H1 (cell line): ENCODE measurements around the gene GCC1. TPM values are rescaled to one million over a fixed set of nuclear protein-coding genes. Genes with fewer than 3 reads are reported as not detected.

Experiments
- CTCF ChIA-PET: fragments of 300-600 bp; sonication (Branson Sonifier 250); formaldehyde crosslinking; loops from one replicate; lab custom pipeline; 2021; ENCODE audit not compliant: partially characterized antibody; lab: Charles Lee
- POLR2A ChIA-PET: fragments of 300-600 bp; sonication (Branson Sonifier 250); formaldehyde crosslinking; loops from one replicate; lab custom pipeline; 2021; ENCODE audit warnings: inconsistent platforms; ENCODE audit not compliant: partially characterized antibody; lab: Charles Lee
- DNase-seq, 2 experiments: peaks; one replicate each; pipeline versions ENCODE4 v3.0.0 to v3.0.0-alpha.2; 2010 to 2022; ENCODE audit warnings: low spot score in 2 of 2, low read depth in 1 of 2, mixed read lengths in 1 of 2
- FAIRE-seq: peaks from 2 replicates; lab custom pipeline; 2011; peaks lifted over from hg19 to GRCh38; lab: Jason Lieb, UNC
- H2AFZ ChIP-seq: 2 replicates; pipeline ENCODE4 v1.8.1; 2012; ENCODE audit warnings: low read length, inconsistent platforms
- H2AK5ac ChIP-seq: 2 replicates; pipeline ENCODE4 v1.6.1; 2013; ENCODE audit warnings: low read depth, low read length
- H2BK120ac ChIP-seq: replicated peaks from 2 replicates; pipeline ENCODE3; 2013; ENCODE audit warnings: low read depth, low read length, inconsistent platforms
- H2BK12ac ChIP-seq: 2 replicates; pipeline ENCODE4 v1.6.1; 2013; ENCODE audit warnings: low read depth, low read length
- H2BK15ac ChIP-seq: 2 replicates; pipeline ENCODE4 v1.6.1; 2013; ENCODE audit warnings: low read length
- H2BK20ac ChIP-seq: 2 replicates; pipeline ENCODE4 v1.6.1; 2013; ENCODE audit warnings: low read length
- H2BK5ac ChIP-seq: 2 replicates; pipeline ENCODE4 v1.6.1; 2013; ENCODE audit warnings: low read depth, low read length
- H3K14ac ChIP-seq: 2 replicates; pipeline ENCODE4 v1.6.1; 2013; ENCODE audit warnings: inconsistent platforms; ENCODE audit not compliant: insufficient read length
- H3K18ac ChIP-seq: 2 replicates; pipeline ENCODE4 v1.6.1; 2013; ENCODE audit warnings: low read length; ENCODE audit errors: extremely low read depth
- H3K23ac ChIP-seq: 2 replicates; pipeline ENCODE4 v1.6.1; 2013; ENCODE audit warnings: inconsistent platforms; ENCODE audit not compliant: insufficient read length
- H3K23me2 ChIP-seq: 2 replicates; pipeline ENCODE4 v1.6.1; 2013; ENCODE audit warnings: low read depth, low read length
- H3K27ac ChIP-seq: 2 replicates; pipeline ENCODE4 v1.6.1; 2011; ENCODE audit warnings: low read depth, low read length, inconsistent platforms
- H3K27me3 ChIP-seq, 4 experiments: replicated peaks in 1 of 4; 1 replicate in 1 of 4; 2 replicates in 3 of 4; pipeline versions ENCODE4 v1.6.1 to v1.8.1; 2011 to 2013; ENCODE audit warnings: low read length in 3 of 4, mild to moderate bottlenecking in 3 of 4, inconsistent platforms in 2 of 4, mixed read lengths in 2 of 4, moderate library complexity in 1 of 4; ENCODE audit not compliant: control insufficient read depth in 3 of 4, insufficient read depth in 3 of 4; ENCODE audit errors: extremely low read depth in 1 of 4
- H3K36me3 ChIP-seq, 4 experiments: 2 replicates each; pipeline versions ENCODE4 v1.6.1 to v1.8.1; 2011 to 2013; ENCODE audit warnings: mild to moderate bottlenecking in 4 of 4, low read length in 3 of 4, moderate library complexity in 2 of 4, control low read depth in 1 of 4, inconsistent platforms in 1 of 4; ENCODE audit not compliant: insufficient read depth in 4 of 4, control insufficient read depth in 2 of 4
- H3K4ac ChIP-seq: replicated peaks from 2 replicates; pipeline ENCODE3; 2013; ENCODE audit warnings: low read length, low read depth, mixed read lengths, inconsistent platforms; ENCODE audit not compliant: insufficient read length
- H3K4me1 ChIP-seq, 4 experiments: replicated peaks in 1 of 4; 1 replicate in 1 of 4; 2 replicates in 3 of 4; pipeline versions ENCODE4 v1.6.1 to v1.8.1; 2011 to 2013; ENCODE audit warnings: low read length in 3 of 4, inconsistent platforms in 2 of 4, mixed read lengths in 1 of 4; ENCODE audit not compliant: insufficient read depth in 4 of 4, control insufficient read depth in 3 of 4
- H3K4me2 ChIP-seq, 2 experiments: 2 replicates each; pipeline versions ENCODE4 v1.6.1 to v1.8.1; 2011 to 2013; ENCODE audit warnings: low read depth in 2 of 2, low read length in 2 of 2, control low read depth in 1 of 2, inconsistent platforms in 1 of 2, mild to moderate bottlenecking in 1 of 2; ENCODE audit not compliant: insufficient read depth in 1 of 2
- H3K4me3 ChIP-seq, 4 experiments: fragments of 200-600, 300-600 bp in 1 of 4; sonication (generic), shearing (Covaris generic), sonication (Bioruptor Twin) in 1 of 4; 2 replicates each; pipeline versions ENCODE4 v1.5.1 to v1.8.1; 2011 to 2016; ENCODE audit warnings: low read length in 4 of 4, low read depth in 3 of 4, control low read depth in 2 of 4, inconsistent platforms in 2 of 4, mild to moderate bottlenecking in 2 of 4, mixed read lengths in 1 of 4, moderate library complexity in 1 of 4; ENCODE audit not compliant: insufficient read depth in 2 of 4; ENCODE audit errors: extremely low read depth in 1 of 4
- H3K56ac ChIP-seq: replicated peaks from 2 replicates; pipeline ENCODE3; 2013; ENCODE audit warnings: low read depth, mild to moderate bottlenecking, mixed read lengths, low read length, inconsistent platforms; ENCODE audit not compliant: insufficient read length
- H3K79me1 ChIP-seq: 2 replicates; pipeline ENCODE4 v1.6.1; 2013; ENCODE audit warnings: low read depth, low read length, control low read depth
- H3K79me2 ChIP-seq, 2 experiments: 2 replicates each; pipeline versions ENCODE4 v1.6.1 to v1.8.1; 2012 to 2013; ENCODE audit warnings: low read length in 2 of 2, mild to moderate bottlenecking in 2 of 2, inconsistent platforms in 1 of 2; ENCODE audit not compliant: insufficient read depth in 2 of 2, control insufficient read depth in 1 of 2
- H3K9ac ChIP-seq, 4 experiments: replicated peaks in 1 of 4; 1 replicate in 1 of 4; 2 replicates in 3 of 4; pipeline versions ENCODE4 v1.6.1 to v1.8.1; 2011 to 2013; ENCODE audit warnings: low read depth in 3 of 4, low read length in 3 of 4, control low read depth in 2 of 4, mild to moderate bottlenecking in 2 of 4, moderate library complexity in 2 of 4, inconsistent platforms in 1 of 4; ENCODE audit errors: extremely low read depth in 1 of 4
- H3K9me3 ChIP-seq, 2 experiments: 2 replicates each; pipeline versions ENCODE4 v1.6.1 to v1.8.1; 2012 to 2013; ENCODE audit warnings: mild to moderate bottlenecking in 2 of 2, moderate library complexity in 2 of 2, control low read depth in 1 of 2, inconsistent platforms in 1 of 2, low read depth in 1 of 2, low read length in 1 of 2, mixed read lengths in 1 of 2; ENCODE audit not compliant: insufficient read depth in 2 of 2
- H4K20me1 ChIP-seq, 2 experiments: replicated peaks in 1 of 2; 2 replicates each; pipeline versions ENCODE3 to v1.8.1; 2011 to 2013; ENCODE audit warnings: inconsistent platforms in 2 of 2, low read length in 2 of 2, mild to moderate bottlenecking in 1 of 2; ENCODE audit not compliant: insufficient read depth in 2 of 2, control insufficient read depth in 1 of 2
- H4K5ac ChIP-seq: 2 replicates; pipeline ENCODE4 v1.6.1; 2013; ENCODE audit warnings: low read length, low read depth, mixed read lengths, inconsistent platforms; ENCODE audit not compliant: insufficient read length
- H4K8ac ChIP-seq: 2 replicates; pipeline ENCODE4 v1.8.0; 2013; ENCODE audit warnings: mild to moderate bottlenecking, moderate library complexity, low read length, inconsistent platforms; ENCODE audit not compliant: insufficient read depth; ENCODE audit errors: extremely low read depth
- H4K91ac ChIP-seq: replicated peaks from 2 replicates; pipeline ENCODE3; 2013; ENCODE audit warnings: low read length, mixed read lengths, inconsistent platforms; ENCODE audit not compliant: insufficient read length
- ASH2L ChIP-seq: fragments of 200-600, 300-600 bp; sonication (generic); IDR thresholded peaks from one replicate; pipeline ENCODE4 v1.7.1; 2017; ENCODE audit warnings: low read length
- BCL11A ChIP-seq, 2 experiments: IDR thresholded peaks; one replicate each; pipeline ENCODE4 v1.6.1; 2011; ENCODE audit warnings: low read depth in 2 of 2, low read length in 2 of 2, mild to moderate bottlenecking in 2 of 2
- PHF8 ChIP-seq: fragments of 200-600 bp; sonication (generic); conservative IDR thresholded peaks from 2 replicates; pipeline ENCODE4 v1.7.1; 2012; ENCODE audit warnings: low read depth, mild to moderate bottlenecking, inconsistent platforms, low read length, moderate library complexity
- POU5F1 ChIP-seq: IDR thresholded peaks from 2 replicates; pipeline ENCODE4 v1.6.1; 2011; ENCODE audit warnings: low read depth, mild to moderate bottlenecking, low read length, moderate library complexity
- RBBP5 ChIP-seq: IDR thresholded peaks from 2 replicates; pipeline ENCODE4 v1.7.1; 2012; ENCODE audit warnings: low read depth, mild to moderate bottlenecking, inconsistent platforms, low read length, moderate library complexity, borderline replicate concordance
- RXRA ChIP-seq: IDR thresholded peaks from 2 replicates; pipeline ENCODE4 v1.6.1; 2011; ENCODE audit warnings: low read depth, mild to moderate bottlenecking, low read length, moderate library complexity; ENCODE audit not compliant: insufficient read depth
- SUZ12 ChIP-seq: fragments of 200-600 bp; sonication (generic); IDR thresholded peaks from 2 replicates; pipeline ENCODE4 v1.6.1; 2012; ENCODE audit warnings: mild to moderate bottlenecking, inconsistent platforms, low read length, moderate library complexity, mixed read lengths
- WGBS, 2 experiments: shearing (Covaris generic) in 1 of 2; methylation state at CpG; one replicate each; pipeline versions ENCODE4 v1.1.6 to v1.1.7; 2013 to 2015; ENCODE audit warnings: low lambda C conversion rate in 2 of 2, mixed read lengths in 2 of 2, inconsistent platforms in 1 of 2, low coverage in 1 of 2, missing lambda C conversion rate in 1 of 2; ENCODE audit not compliant: insufficient replicate concordance in 2 of 2, insufficient coverage in 1 of 2, insufficient read length in 1 of 2; ENCODE audit errors: extremely low coverage in 1 of 2, missing lambda C conversion rate in 1 of 2; 5-methylcytosine and 5-hydroxymethylcytosine counted together
- polyA plus RNA-seq, 7 experiments: library from polyadenylated mRNA; depleted of rRNA in 3 of 7; stranded (reverse) in 5 of 7; unstranded in 2 of 7; fragments of >200 nt in 5 of 7; fragments of 200-250 nt in 2 of 7; gene quantifications; 1 replicate in 5 of 7; 2 replicates in 1 of 7; 4 replicates in 1 of 7; pipeline versions ENCODE4 v1.2.1 to v1.2.3, GENCODE V29; 2011 to 2013; ENCODE audit warnings: missing spikeins in 2 of 7, mixed read lengths in 2 of 7
- total RNA-seq: library from RNA; stranded (reverse); fragmentation: NEBNext Ultra II Directional; extraction: Animal tissue kit (Norgen Biotek cat#: 25700); gene quantifications from 2 replicates; pipeline ENCODE4 v1.2.1, GENCODE V29; 2021

Gene GCC1
- total and polyA plus RNA-seq, 2 of the 8 experiments (the other 6 are each of a cell fraction or from before 2014, with no cell fraction given): 3.3 to 15.0 TPM

- peaks cover 5 to 18% (median 17%) of the 10 kb centered on the region in 4 experiments for H3K27me3 ChIP-seq
- H3K14ac ChIP-seq: no peak overlapping the region
- H2AK5ac ChIP-seq: no peak overlapping the region
- ChIA-PET POLR2A (interaction anchor here (0.6 to 1.0 kb wide), 3 partner anchors 10 to 797 kb away, joined by 3 read pairs; no protein-coding TSS in a partner anchor), CTCF (interaction anchor here (0.7 to 1.7 kb wide), 7 partner anchors 8 to 190 kb away, joined by 3 to 5 read pairs (median 4); partner anchors contain the start of gene ZNF800)
- H4K8ac ChIP-seq: no peak overlapping the region
- H3K9ac ChIP-seq: no peak overlapping the region
- no peak overlapping the region for H2BK20ac ChIP-seq
- peaks cover 0 to 19% of the 10 kb centered on the region in 2 experiments; a peak in 1 of 4 replicates for H3K79me2 ChIP-seq
- no peak for DNase-seq
- no peak for FAIRE-seq
- no peak overlapping the region for H4K5ac ChIP-seq
- peaks cover 6 to 12% (median 7%) of the 10 kb centered on the region in 4 experiments for H3K4me1 ChIP-seq
- no peak overlapping the region for H3K18ac ChIP-seq
- no peak overlapping the region for H2BK15ac ChIP-seq
- no peak overlapping the region for H3K4ac ChIP-seq
- WGBS, 2 experiments: 96% methylated on average over 13 of the region's 14 CpGs; no CpG with 5 or more reads in 1 of the 2 experiments
- no peak overlapping the region for H3K4me2 ChIP-seq
- H2AFZ ChIP-seq: no peak overlapping the region
- no peak overlapping the region for H3K23ac ChIP-seq
- no peak overlapping the region for H3K4me3 ChIP-seq
- H2BK5ac ChIP-seq: no peak overlapping the region
- no peak overlapping the region for H2BK120ac ChIP-seq
- peaks cover 8 to 14% of the 10 kb centered on the region in 2 experiments for H4K20me1 ChIP-seq
- peaks cover 0 to 18% (median 6%) of the 10 kb centered on the region in 4 experiments; a peak in 4 of 8 replicates for H3K36me3 ChIP-seq
- TF ChIP-seq ASH2L (no peak), POU5F1 (no peak), BCL11A (IDR thresholded peaks at IDR 0.05; ENCODE audit: low read depth in 2 of 2, low read length in 2 of 2) (no peak), SUZ12 (no peak), RBBP5 (no peak), RXRA (no peak), PHF8 (no peak)
- no peak overlapping the region for H3K27ac ChIP-seq
- H3K79me1 ChIP-seq: peaks cover 11% of the 10 kb centered on the region; the same call in 1 of the 2 replicates
- no peak overlapping the region for H4K91ac ChIP-seq
- no peaks in the 10 kb centered on the region for H3K9me3 ChIP-seq
- H3K56ac ChIP-seq: no peak overlapping the region
- no peak overlapping the region for H2BK12ac ChIP-seq
- peaks cover 7% of the 10 kb centered on the region for H3K23me2 ChIP-seq
Measured at GRCh38 chr7:127582361-127582760, 3.0 kb downstream of the GCC1 start.
